ENCODE measurements around the gene VAC14.
"Not testable (repeated sequence)": the region's sequence is repeated elsewhere in the genome, so short reads cannot be mapped to it uniquely, and the experiment has no call there.

Gene VAC14

DNA sequence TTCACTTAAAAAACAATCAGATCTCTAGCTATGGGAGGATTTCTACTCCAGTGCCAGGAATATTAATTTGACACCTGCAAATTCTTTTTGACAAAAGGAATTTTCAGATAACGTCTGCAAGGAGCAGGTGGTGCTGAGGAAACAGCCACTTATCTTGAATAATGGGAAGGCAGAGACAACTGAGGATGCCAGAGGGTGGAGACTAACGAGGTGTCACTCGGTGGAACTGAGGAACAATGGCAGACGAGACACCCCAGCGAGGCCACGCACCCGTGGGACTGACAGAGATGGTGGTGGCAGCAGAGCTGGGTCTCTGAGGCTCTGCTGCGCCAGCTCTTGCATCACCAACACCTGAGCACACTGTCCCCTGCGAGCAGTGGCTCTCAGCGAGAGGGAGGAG is 42.2 kb downstream of the VAC14 start:
- DNase-seq, result no peak

DNA sequence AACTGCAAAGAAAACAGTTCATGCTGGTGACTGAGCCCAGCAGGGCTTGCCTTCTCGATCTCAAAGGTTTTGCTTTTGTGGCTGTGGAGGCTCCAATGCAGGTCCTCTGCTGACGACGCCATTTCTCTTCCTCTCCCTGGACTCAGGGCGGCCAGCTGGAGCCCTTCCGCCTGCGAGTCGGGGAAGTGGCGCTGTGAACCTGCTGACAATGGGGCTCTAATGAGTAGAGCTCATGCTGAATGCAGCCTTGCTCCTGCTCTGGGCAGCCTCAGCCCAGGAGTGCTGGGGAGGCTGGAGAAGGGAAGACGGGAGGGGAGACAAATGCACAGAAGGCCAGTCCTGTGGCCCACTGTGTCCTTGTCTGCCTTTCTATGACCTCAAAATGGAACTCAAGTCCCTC is 43.8 kb downstream of the VAC14 start:
- no peak for DNase-seq

DNA sequence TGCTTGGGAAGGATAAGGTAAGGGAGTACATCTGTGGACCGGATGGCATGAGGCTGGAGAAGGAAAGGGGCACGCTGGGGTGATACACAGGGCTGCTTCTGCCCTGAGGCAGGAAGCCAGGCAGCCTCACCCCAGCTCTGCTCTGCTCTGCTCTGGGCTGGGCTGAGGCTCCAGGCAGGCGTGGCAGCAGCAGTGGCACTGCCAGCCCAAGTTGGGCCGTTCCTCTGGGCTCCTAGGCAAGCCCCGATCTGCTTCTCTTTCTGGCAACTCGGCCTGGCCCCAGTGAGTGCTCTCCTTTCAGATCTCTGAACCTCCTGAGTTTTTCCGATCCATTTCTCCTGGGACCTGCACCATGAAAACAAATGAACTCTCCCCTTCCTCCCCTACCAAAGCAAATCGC is 44.9 kb downstream of the VAC14 start:
- DNase-seq, result no peak

DNA sequence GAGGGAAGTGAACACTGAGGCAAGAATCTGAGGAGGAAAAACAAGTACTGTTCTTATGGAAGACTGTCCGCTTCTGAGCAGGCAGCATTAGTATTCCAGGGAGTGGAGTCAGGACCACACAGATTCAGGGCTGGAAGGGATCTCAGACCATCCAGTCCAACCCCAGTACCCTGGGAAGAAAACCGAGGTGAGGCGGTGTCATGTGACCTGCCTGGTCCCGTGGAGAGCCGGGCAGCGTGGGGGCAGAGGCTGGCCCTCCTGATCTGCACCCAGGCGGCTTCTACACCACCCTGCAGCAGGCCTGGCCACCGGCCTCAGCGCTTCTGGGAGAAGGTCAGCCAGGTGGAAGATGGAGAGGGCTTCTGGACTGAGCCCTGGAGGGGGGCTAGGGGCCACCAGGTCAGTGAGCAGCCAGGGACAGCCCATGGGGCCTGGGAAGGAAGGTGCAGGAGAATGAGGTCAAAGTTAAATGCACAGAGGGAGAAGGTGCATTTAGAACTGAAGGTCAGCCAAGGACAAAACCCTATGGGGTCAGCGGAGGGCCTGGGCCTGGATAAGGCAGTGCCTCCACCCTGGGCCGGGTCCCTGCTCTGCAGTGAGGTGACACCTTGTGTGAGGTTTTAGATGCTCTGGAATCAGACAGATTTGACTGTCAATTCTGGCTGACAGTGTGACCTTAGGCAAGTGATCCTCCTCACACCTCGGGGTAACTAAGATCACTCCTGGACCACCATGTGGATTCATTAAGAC is 45.9 kb downstream of the VAC14 start:
- no peak for DNase-seq

DNA sequence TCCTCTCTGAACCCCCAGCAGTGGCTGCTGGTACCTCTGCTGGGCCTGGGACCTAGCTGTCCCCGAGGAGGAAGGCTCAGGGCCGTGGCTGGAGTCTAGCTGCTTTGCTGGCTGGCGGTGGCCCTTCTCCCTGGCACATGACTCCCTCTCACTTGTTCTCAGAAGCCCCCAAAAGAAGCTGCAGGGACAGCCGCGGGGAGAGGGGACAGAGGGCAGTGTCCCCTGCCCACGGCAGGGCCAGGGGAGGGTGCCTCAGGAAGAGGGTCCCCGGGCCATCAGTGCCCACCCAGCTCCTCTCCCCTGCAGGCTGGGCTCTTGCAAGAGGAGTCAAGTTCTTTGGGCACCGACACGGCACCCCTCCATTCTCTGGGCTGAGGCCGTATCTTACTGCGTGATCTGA is 46.6 kb downstream of the VAC14 start:
- no peak for DNase-seq

DNA sequence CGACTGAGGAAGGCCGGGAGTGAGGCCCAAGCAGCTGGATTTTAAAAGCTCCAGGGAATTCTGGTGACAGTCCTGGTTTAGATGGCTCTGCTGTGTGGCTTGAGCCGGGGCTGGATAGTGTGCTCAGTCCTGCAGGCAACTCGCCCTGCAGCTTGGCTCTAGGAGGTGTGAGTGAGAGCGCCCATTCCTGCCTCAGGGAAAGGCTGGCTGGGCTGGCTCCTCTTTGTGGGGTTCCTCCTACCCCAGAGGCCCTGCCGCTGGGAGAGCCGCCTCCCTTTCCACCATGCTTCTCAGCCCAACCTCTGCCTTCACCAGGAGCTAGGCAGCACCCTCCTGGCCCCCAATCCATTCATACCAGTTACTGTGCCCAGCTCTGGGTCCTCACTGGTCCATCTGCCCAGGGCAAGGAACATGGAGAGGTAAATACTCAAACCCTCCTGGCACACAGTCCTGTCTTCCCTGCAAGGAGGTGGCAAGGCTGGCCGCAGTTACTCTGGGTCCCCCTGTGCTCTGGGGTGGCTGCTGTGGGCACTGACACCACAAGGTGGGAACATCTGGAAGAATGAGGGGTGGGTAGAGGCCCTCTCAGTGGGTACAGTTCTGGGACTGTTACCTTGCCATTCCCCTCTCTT is 47.1 kb downstream of the VAC14 start:
- DNase-seq, result no peak

DNA sequence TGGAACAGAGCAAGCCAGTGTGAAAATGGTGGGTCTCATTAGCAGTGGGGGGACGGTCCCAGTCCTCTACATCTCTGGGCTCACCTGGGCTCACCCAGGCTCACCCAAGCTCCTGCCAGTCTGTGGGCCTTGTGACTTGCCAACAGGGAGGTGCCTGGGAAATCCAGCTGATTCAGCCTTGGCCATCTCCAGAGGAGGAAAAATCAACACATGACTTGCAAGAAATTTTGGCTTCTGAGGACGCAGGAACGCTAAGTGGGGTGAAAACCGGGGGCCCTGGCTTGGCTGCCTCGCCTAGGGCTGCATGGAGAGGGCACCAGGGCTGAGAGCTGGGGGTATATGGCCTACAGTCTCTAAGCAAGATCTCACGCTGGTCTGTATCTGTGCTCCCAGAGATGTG is 47.7 kb downstream of the VAC14 start:
- DNase-seq, result no peak

DNA sequence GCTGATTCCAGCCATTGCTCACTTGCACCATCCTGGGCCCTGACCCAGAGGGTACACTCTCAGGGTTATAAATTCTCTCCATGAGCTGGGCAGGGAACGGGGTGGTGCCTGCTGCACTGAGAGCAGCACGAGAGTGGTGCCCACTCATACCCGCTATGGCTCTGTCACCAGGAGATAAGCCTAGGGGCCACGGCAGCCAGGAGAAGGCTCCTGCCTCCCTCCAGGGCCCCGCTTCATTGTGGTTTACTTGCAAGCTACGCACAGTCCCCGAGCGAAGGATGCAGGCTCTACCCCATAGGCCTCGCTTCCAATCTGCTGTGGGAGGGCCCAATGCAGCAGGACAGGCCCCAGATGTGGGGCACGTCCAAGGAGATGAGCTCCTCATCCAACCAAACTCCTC is 48.5 kb downstream of the VAC14 start:
- DNase-seq, result no peak

DNA sequence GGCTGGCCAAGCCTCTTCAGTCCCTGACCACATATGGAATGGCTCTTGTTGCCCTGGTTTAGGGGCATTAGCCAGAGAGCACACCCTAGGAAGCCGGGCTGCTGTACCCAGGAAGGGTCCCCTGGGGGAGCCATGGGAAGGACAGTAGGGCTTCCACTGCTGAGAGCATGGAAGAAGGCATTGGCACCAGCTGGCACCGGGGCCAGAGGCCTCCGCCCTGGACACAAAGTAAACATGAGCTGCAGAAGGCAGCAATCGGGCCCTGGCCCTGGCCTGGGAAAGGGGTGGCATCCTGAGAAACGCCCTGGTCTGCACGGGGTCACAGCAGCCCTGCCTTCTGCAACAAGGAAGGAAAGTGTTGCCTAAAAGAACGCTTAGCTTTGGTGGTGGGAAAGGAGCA is 49.4 kb downstream of the VAC14 start:
- DNase-seq, result no peak

DNA sequence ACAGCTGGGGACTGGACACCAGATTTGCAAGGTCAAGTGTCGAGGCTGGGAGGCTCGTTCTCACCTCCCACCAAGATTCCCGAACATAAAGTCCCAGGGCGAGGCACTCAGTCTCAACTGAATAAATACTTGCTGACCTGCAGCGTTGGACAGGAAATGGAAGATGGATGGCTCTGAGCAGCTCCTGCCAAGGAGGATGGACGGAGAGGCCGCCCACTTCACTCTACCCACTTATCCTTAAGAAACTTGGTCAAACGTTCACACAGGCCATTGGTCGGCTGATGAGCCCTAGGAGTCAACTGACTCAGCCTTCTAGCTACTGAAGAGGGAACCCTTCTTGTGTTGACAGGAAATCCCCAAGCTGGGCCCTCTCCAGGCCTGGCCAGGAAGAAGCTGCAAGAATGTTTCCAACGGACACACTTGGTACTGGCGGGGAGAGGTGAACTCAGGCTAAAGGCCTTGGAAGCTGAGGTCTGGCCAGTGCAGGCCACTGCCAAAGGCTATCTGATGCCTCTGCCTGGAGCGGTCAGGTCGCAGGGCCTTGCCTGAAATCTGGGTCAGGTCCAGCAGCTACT is 50.0 kb downstream of the VAC14 start:
- DNase-seq, result no peak

DNA sequence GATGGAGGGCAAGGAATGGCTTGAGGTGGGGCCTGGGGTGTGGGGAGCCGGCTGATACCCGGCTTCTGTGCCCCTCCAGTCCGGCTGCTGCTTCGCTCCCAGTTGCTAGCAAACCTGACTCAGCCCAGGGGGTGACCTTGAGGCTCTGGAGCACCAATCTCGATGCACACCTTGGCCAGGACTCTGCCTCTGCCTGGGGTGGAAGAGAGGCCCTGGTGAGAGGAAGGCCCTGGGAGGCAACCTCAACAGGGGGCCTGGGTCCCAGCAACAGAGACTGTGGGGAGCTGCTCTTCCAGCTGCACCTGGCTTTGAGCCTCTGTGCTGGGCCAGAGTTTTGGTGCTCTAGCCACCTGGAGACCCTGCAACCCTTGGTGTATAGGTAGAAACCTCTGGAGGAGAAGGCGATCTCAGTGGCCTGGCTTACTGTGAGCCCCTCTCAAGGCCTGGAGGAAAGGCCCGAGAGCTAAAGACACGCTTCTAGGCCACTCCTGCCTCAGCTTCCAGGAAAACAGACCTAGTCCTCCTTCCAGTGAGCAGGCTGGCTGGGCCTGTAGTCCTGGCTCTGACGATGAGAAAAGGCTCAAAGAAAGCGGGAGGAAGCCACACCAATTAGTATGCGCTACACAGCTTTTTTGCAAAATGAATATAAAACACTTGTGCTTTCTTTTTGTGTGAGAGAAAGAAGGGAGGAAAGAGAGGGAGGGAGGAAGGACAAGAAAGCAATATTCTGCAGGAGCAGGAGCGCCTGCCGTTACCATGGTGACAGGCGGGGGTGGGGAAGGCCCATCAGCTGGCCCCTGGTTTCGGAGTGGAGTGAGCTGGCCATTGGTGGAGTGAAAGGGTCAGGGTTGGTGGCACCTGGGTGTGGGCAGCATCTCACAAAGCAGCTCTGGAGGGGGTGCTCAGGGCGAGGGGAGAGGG is 51.0 kb downstream of the VAC14 start:
- DNase-seq, result no peak

DNA sequence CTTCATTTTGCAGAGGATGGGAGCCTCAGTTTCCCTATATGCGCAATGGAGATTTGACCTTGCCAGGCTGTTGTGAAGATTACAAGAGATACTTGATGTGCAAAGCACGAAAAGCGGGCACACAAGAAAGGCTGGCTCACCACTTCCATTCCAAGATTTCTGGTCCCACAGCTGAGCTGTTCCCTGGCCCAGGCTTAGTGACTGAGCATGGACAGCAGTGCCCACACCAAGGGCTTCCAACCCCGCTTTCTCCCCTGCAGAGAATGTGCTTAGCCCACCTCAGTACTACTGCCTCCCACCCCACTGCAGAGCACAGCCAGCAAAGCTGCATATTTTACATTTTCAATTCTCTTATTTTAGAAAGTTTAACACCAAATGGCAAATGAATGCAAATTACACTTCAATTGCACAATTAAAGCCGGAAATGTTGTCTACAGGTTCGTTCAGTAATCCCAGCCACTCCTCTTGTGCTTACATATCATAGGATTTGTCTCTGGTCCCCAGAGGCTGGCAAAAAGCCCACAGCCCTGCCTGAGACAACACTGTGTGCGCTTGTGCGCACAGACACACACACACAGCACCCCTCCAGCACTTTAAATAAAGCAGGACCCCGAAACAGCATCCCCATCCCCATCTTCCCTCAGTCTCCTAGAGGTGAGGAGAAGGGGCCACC is 51.8 kb downstream of the VAC14 start:
- no peak for DNase-seq

DNA sequence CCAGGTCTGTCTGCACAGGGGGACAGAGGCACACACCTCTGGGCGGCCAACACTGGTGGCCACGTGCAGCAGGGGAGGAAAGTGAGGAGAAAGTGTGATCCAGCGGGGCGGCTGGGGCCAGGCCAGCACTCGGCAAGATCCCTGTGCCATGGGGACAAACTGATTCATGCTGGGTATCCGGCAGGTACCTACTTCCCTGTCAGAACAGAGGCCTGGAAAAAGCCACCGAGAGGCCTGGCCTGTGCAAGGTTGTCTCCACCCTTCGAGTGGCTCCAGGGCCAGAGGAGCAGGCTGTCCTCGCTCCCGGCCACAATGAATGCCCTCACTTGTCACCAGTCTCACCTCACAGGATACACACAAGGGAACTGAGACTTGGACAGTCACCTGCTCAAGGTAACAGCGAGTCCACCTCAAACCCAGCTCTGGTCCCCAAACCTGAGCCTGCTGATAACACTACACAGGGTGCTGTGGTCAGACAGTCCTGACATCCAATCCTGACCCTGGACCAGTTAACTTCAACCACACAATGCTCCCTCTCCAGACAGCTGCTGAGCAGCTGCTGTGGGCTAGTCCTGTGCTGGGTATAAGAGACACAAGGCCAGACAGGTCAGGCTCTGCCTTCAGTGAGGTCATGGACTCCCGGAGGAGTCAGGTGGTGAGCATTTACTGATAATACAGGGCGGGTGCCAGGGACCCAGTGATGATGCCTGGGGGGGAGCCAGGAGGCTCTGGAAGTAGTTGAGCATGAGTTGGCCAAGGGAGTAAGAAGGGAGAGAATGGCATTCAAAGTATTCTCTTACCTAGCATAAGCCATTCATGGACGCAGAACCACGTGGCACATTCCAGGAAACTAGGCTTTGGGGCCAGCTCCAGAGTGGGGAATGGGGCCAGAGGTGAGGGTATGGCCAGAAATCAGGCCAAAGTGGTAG is 53.0 kb downstream of the VAC14 start:
- DNase-seq, result no peak

DNA sequence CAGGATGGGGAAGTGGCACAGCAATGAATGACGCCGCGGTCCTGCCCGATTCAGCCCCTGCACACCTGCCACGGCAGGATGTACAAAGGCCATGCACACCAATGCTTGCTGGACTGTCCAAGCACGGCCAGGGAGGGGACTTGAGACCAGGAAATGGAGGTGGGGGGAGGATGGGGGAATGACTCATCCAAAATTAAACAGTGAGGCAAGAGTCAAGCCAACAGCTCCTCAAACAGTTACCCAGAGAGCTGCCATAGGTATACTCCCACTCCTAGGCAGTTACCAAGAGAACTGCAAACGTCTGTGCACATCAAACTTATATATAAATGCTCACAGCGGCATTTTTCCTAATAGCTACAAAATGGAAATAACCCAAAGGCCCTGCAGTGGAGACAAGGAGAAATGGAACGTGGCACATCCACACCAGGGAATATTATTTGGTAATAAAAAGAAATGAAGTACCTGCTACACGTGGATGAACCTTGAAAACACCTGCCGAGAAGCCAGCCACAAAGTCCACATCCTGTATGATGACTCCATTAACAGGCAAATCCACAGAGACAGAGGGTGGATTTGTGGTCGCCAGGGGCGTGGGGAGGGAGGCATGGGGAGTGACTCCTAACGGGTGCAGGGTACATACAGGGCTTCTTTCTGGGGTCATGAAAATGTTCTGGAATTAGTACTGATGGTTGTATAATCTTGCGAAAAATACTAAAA is 54.1 kb downstream of the VAC14 start:
- DNase-seq, result no peak

DNA sequence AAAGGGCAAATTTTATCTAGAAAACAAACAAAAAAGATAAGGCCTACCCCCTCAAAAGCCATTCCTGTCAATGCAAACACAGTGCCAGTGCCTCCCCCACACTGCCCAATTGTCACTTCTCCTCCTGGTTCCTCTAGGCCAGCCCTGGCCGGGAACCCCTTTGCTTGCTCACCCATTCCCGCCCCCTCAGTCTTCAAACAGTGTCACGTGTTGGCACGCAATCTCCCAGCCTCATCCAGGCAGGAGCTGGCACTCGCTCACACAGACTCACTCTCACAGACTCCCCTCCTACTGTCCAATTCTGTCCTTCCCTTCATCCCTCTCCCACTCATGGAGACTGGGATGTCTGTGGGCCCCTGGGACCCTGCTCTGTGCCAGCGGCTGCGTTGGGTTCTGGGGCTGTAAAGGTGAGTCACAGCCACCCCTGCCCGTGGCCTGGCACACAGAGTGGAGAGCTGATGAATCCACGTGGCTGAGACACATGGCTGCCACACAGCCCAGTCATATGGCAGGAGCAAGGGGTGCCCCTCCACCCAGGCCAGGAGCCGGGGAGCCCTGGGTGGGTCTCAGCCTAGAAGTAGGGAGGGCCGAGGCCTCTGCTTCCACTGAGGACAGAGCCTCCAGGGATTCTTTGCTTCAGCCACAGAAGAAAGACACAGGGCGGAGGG is 54.8 kb downstream of the VAC14 start:
- DNase-seq, result no peak

DNA sequence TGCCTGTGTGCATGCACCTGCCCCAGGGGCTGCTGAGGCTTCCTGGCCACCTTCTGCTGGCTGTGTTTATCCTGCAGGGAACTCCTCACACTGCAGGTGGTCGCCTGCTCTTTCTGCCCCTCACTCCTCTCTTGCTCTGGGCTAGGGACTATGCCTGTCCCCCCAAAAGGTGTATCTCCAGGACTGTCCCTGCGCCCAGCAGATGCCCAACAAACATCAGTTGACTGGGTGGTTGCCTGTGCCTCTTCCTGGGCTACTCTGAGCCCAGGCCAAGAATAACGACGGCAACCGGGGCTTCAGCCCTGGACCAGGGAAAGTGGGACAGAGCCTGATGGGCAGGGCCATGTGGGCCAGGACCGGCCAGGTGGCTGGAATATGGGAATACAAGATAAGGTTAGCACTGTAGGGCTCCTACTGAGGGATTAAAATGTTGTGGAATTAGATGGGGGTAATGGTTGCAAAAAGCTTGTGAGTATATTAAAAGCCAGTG is 55.4 kb downstream of the VAC14 start:
- no peak for DNase-seq

DNA sequence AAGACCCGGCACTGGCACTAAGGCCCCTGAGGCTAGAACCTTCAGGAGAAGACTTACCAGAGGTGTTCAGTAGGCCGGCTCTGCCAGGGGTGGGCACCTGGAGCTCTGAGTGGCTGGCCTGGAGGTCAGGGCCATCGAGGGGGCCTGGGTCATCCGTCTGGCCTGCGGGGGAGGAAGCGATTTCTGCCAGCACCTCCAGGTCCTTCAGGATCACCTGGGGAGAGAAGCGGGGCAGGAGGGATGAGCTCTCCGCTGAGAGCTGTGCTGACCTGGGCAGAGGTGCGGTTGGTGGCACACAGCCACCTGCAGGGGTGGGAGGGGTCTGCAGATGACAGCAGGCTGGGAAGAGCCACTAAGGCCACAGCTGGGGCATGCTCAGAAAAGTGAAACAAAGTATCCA is 56.6 kb downstream of the VAC14 start:
- DNase-seq, result no peak

DNA sequence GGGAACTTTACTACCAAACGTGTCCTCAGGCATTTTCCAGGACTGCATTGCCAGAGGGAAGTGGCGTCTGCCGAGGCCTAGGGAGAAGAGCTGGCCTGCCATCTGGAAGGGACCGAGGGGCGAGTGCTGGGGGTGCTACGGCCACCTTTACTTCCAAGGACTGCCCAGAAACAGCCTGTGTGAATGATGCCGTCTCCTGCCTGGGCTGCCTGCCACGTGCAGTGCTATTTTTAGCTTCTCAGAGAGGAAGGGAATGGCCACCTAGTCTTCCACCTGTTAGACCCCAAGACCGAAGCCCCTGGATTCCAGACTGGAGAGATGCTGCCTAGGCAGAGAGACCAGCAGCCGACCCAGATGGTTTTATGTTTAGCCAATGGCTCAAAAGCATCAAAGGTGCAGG is 57.2 kb downstream of the VAC14 start:
- no peak for DNase-seq

DNA sequence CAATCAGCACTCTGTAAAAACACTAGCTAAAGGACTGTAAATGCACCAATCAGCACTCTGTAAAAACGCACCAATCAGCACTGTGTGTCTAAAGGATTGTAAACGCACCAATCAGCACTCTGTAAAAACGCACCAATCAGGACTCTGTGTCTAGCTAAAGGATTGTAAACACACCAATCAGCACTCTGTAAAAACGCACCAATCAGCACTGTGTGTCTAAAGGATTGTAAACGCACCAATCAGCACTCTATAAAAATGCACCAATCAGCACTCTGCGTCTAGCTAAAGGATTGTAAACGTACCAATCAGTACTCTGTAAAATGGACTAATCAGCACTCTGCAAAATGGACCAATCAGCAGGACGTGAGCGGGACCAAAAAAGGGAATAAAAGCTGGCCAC is 58.0 kb downstream of the VAC14 start:
- not testable (repeated sequence) for DNase-seq

DNA sequence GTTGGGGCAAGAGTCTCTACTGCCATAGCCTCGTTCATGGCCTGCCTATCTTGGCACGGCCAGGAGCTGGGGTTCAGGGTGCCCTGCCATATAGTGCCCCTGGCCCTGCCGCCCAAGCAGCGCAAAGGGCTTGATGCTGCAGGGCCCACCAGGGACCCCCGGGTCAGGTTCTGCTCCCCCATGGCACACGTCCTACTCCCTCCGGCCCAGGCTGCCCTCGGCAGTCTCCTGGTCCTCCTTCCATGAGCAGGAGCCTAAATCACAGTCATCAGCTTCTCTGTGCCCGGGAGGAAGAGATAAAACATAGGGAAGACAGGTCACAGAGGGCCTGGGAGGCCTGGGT is 59.2 kb downstream of the VAC14 start:
- DNase-seq, result no peak
